KOPT-K1 (cell line): ENCODE data around the gene KARS1.

ENCODE experiments used
- H3K27ac ChIP-seq: fragments of 200-600 bp; sonication (generic); 2 replicates; pipeline ENCODE4 v1.5.1; 2016; ENCODE audit warnings: antibody characterized with exemption, mild to moderate bottlenecking, low read depth, low read length; ENCODE audit not compliant: poor library complexity, severe bottlenecking
- H3K36me3 ChIP-seq: fragments of 200-600 bp; sonication (generic); 2 replicates; pipeline ENCODE4 v1.5.1; 2017; ENCODE audit warnings: antibody characterized with exemption, mild to moderate bottlenecking, low read length, moderate library complexity; ENCODE audit not compliant: insufficient read depth
- H3K9me3 ChIP-seq: fragments of 200-600 bp; sonication (generic); 2 replicates; pipeline ENCODE4 v1.5.1; 2017; ENCODE audit warnings: antibody characterized with exemption, low read length, mild to moderate bottlenecking; ENCODE audit not compliant: insufficient read depth, poor library complexity, severe bottlenecking

KARS1 gene

GRCh38 chr16:75640598-75640997, 6.9 kb downstream of the KARS1 start:
- Histone ChIP-seq H3K27ac (no peak overlapping the region), H3K9me3 (no peaks in the 10 kb centered on the region), H3K36me3 (peaks cover 99% of the 10 kb centered on the region)

DNA sequence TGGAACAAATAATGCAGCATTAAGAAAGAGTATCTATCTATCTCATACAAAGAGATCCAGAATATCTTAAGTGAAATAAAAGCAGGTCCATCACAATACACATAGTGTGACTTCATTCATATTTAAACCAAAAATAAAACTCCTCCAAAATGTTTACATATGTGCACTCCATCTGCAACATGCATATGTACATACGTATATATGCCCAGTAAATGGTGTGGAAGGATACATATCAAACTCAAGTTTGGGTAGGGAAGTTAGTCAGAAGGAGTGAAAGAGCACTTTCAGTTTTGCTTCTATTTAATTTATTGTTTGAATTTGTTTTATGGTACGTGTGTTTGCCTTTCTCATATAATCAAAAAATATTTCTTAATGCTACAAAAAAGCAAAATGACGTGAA, 12.4 kb downstream of the KARS1 start:
- H3K9me3 ChIP-seq = no peaks in the 10 kb centered on the region
- H3K36me3 ChIP-seq = peaks cover 99% of the 10 kb centered on the region
- no peak overlapping the region for H3K27ac ChIP-seq

- Histone ChIP-seq H3K9me3 (no peaks in the 10 kb centered on the region), H3K27ac (no peak overlapping the region), H3K36me3 (peaks cover 100% of the 10 kb centered on the region)
Measured at GRCh38 chr16:75632857-75633256, 14.6 kb downstream of the KARS1 start.

- Histone ChIP-seq H3K27ac (no peak overlapping the region), H3K9me3 (no peaks in the 10 kb centered on the region), H3K36me3 (peaks cover 100% of the 10 kb centered on the region)
Measured at GRCh38 chr16:75630052-75630451, 17.4 kb downstream of the KARS1 start.

- Histone ChIP-seq H3K9me3 (no peaks in the 10 kb centered on the region), H3K36me3 (peaks cover 98% of the 10 kb centered on the region), H3K27ac (peak overlapping the region; percentile 56)
Measured at GRCh38 chr16:75629132-75629531, 18.3 kb downstream of the KARS1 start.

DNA sequence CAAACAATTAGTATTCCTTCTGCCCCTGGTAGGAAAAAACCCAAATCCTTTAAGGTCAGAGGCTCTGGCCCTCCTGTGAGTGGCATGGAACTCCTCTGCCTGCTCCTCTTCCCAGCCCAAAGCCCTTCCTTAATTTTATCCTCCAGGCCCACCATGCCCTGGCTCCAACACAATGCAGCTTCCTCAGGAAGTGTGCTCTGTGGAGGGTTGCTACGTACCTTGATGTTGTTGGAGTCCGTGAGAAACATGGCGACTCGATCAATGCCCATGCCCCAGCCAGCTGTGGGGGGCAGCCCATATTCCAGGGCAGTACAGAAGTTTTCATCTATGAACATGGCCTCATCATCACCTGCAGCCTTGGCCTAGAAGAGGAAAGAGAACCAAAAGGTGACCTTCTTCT, 19.1 kb downstream of the KARS1 start:
- peak overlapping the region; percentile 56 for H3K27ac ChIP-seq
- H3K9me3 ChIP-seq = no peaks in the 10 kb centered on the region
- H3K36me3 ChIP-seq = peaks cover 90% of the 10 kb centered on the region

DNA sequence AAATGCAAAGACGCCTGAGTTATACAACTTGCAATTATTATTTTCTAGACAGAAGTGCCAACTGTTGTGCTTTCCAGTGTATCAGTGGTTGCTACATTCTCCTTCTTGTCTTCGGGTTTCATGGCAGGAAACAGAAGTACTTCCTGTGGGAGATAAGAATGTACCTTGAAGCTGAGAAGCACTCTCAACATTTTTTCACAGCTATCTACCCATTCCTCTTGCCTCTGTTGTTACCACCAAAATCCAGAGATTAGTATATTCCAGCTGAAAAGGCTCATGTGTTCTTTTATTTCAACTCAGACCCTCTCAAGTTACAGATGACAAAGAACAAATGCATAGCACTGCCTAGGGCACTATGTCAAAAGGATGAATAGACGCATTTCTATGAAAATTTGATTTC, 19.6 kb downstream of the KARS1 start:
- Histone ChIP-seq H3K9me3 (no peaks in the 10 kb centered on the region), H3K36me3 (peaks cover 85% of the 10 kb centered on the region), H3K27ac (peak overlapping the region; percentile 56)

- Histone ChIP-seq H3K27ac (peak overlapping the region; percentile 56), H3K36me3 (peaks cover 75% of the 10 kb centered on the region), H3K9me3 (no peaks in the 10 kb centered on the region)
Measured at GRCh38 chr16:75626806-75627205, 20.7 kb downstream of the KARS1 start.

DNA sequence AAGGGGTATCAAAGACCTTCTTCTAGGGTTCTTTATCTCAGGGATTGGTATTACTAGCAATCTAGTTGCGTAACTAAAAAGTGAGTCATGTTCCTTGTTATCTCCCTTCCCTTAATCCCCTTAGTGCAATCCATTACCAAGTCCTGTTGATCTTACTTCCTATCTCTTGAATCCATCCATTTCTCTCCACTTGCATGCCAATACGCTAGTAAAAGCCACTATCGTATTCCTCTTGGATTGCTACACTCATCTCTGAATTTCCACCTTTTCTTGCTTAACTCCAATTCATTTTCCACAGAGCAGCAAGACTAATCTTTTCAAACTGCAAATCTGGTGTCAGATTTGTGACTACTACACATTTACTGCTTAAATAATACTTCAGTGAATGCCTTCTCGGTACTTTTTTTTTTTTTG, 22.5 kb downstream of the KARS1 start:
- Histone ChIP-seq H3K27ac (no peak overlapping the region), H3K9me3 (no peaks in the 10 kb centered on the region), H3K36me3 (peaks cover 64% of the 10 kb centered on the region)

DNA sequence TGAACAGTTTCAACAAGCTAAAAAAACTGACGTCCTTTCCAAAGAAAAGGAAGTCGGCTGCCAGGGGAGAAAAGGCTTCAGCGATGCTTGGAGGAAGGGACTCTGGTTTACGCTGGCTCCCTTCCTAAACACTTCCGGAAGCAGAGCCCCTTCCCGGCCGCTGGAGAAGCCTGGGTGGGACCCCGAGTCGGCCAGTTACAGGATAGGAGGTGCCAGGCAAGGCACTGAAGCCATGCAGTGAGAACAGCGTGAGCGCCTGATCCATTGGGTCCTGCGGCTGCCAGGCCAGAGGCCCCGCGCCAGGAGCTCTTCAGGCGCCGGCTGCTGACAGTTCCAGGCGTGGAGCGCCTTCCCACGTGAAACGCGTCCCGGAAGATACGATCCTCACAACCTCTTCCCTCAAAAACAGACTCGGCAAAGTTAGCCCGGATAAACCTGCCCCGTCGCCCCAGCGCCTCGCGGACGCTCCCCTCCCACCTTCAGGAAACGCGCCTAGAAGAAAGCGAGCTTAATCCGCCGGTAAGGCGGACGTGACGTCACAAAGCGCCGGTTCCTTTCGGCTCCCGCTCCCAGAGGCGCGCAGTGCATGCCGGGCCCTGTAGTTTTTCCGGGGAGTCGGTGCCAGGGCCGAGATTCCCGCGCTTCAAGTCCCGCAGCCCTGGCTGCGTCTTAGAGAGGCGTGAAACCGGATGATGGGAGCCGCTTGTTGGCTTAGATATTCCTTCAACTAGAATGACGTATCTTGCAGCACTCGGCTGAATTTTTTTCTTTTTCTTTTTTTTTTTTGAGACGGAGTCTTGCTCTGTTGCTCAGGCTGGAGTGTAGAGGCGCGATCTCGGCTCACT, 24.5 kb downstream of the KARS1 start, which contains the start of gene ADAT1:
TSS of gene ADAT1 (minus strand) at position 521 of the 845 bp plus-strand sequence. CDS start 2,482 bp downstream, outside the sequence.
- Histone ChIP-seq H3K36me3 (peaks cover 64% of the 10 kb centered on the region), H3K9me3 (no peaks in the 10 kb centered on the region), H3K27ac (peak within 1 kb of the TSS; percentile 90)

DNA sequence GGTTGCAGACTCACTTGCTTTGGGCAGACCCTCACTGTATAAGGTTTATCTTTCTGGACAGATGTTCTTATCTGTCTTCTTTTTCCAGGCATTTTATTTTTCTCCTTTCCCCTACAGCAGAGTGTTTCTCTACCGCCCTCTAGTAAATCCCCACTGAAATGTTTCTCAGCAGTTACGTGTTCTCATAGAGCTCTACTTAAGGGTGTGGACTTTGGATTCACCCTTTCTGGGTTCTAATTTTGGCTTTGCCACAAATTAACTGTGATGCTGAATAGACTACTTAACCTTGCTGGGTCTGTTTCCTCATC, 26.3 kb downstream of the KARS1 start:
- Histone ChIP-seq H3K27ac (no peak overlapping the region), H3K36me3 (peaks cover 64% of the 10 kb centered on the region), H3K9me3 (no peaks in the 10 kb centered on the region)

DNA sequence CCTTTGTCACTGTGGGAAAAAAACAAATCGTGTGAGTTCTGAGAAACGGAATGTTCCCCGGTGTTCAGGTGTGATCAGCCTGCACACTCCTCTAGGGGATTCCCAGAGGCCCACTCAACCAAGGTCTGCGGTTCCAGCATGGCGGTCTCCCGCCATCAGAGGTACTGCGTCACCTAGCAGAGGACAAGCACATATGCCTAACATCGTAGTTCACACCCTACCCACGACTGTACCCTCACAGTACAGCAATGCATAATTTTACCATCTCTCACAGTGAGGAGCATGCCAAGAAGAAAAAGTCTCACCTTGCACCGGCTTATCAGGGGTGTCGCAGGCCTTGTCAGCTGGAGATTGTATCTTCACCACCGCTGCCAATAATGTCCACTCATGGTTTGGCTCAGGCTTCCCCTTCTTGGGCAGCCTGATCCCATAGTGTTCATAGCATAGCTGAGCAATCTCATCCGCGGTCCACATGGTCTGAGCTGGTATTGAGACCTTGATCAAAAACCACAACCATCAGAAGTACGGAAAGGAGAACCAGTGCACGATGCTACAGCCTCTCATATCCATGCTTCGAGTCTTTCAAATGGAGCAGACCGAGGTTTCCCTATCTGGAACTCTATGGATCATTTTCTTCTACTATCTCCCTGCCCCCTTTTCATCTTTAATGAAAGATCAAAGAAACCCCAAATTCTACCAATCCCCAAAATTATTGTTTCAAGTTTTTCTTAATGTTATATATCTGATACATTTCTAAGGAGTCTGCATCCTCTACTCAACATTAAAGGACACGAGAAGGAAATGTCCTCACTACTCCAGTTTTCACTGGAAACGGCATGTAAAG, 26.9 kb downstream of the KARS1 start:
- H3K9me3 ChIP-seq = no peaks in the 10 kb centered on the region
- no peak overlapping the region for H3K27ac ChIP-seq
- peaks cover 64% of the 10 kb centered on the region for H3K36me3 ChIP-seq

DNA sequence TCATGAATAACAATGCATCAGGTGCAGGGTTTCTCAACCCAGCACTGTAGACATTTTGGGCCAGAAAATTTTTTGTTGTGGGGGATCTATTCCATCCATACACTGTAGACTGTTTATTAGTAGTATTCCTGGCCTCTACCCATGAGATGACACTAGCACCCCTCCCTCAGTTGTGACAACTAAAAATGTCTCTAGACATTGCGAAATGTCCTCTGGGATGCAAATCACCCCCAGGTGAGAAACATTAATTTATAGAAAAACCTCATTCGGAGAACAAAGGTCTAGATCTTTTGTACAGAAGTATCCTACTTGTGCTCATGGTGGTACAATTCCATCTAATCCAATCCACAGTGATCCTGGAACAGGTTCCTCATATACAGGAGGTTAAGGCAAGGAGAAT, 28.7 kb downstream of the KARS1 start:
- Histone ChIP-seq H3K27ac (no peak overlapping the region), H3K9me3 (no peaks in the 10 kb centered on the region), H3K36me3 (peaks cover 70% of the 10 kb centered on the region)

DNA sequence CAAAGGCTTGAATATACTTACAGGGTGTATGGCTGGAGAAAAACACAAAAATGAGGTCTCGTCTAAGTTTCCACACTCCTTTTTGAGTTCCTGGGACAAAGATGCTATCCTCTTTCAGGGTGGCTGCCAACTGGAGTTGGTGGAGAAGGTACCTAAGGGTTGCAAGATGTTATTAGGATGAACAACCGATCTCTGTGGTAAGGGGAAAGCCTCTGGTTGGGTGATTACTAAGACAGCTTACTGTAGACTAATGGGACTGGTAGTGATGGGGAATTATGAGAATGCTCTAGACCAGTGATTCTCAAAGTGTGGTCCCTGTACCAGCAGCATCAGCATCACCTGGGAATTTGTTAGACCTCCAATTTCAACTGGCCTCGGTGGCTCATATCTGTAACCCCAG, 30.3 kb downstream of the KARS1 start:
- Histone ChIP-seq H3K9me3 (no peaks in the 10 kb centered on the region), H3K27ac (no peak overlapping the region), H3K36me3 (peaks cover 86% of the 10 kb centered on the region)

DNA sequence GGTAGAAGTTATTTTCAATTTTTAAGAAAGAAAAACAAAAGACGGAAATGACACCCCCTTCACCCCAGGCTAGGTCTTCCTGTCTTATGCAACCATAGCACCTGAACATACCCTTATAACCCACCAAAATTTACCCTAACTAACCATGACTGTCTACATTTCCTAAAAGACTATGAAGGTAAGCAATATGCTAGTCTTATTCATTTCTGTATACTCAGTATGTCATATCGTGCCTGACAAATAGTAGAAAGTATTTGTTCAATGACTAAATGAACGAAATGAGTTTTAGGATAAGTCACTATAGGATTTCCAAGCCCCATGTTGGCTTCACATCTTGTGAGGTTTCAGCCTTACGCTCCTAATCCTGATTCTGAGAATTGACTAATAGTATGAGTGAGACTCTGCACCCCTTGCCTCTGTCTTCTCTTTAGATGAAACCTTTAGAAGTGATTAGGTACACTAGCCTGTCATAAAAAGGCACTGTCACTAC, 30.9 kb downstream of the KARS1 start:
- peaks cover 92% of the 10 kb centered on the region for H3K36me3 ChIP-seq
- H3K9me3 ChIP-seq = no peaks in the 10 kb centered on the region
- no peak overlapping the region for H3K27ac ChIP-seq
